GM10847 (cell line): ENCODE measurements around the gene BMP3.

Experiments
- POLR2A ChIP-seq: IDR thresholded peaks from 2 replicates; pipeline ENCODE4 v1.6.1; 2011; ENCODE audit not compliant: insufficient read length; ENCODE audit errors: extremely low read depth

The BMP3 gene

DNA sequence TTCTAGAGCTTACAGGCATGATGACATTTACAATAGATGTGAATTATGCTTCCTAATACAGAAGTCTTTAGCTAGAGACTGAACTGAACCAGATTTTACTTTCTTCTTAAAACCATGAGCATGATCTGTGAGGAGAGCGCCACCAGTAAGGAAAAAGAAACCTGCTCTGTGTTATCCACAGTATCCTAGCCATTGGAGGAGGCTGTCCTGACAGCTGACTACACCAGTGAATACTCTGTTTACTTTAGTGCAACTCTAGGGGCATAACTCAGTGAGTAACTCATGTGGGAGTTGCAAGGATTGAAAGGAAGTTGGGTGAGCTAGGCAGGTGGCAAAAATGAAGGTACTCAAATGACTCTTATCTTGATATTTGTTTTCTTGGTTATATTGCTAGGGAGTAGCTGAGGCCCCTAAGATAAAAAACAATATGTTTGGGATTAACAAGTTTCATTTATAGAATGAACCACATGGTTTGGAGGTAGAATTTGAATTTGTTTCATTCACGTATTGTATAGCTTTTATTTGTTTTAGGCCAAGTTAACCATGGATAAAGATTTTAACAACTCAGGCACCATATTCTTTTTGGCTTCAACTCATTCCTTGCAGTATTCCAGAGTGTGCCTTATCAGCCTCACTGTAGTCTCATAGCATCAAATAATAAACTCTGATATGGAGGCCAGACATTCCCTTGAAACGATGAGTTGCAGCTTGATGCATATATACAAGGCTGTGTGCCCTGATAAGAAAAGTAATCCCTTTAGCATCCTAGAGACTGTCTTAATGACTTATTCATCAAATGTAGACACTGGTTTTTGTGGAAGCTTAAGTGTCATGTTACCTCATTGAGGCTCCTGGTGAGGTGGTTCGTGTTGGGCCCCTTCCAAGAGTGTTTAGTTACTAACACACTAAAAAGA, 2.5 kb downstream of the BMP3 start:
- TF ChIP-seq POLR2A, result no peak

- TF ChIP-seq POLR2A, result no peak
These were observed 8.3 kb downstream of the BMP3 start for GRCh38 chr4:81038636-81039350.

DNA sequence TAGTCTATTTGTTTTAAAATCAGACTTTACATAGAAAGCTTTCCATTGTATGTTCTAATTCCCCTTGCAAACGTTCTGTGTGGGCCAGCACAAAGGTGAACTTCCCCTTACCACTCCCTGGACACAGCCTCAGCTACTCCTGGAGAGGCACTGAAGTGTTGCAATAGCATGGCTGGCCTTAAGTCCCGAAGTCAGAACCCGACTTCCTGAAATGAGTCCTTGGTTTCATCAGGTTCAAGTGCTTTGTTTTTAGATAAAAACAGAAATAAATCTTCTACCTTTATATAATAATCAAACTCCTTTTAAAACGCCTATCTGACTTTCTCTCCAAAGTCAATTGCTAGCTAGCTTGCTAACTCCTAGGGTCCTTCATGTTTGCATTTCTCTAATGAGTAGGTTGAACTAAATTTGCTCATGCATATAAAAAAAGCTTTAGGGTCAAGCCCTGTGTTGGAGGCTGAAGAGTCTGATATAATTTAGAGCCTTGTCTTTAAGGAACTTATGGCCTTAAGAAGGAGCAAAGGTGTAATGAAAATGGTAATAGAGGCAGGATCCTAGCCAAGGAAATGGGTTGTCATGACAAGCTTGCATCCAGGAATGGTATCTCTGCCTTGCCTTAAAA, 9.0 kb downstream of the BMP3 start:
- no peak for TF ChIP-seq POLR2A

GRCh38 chr4:81040012-81040659, 9.6 kb downstream of the BMP3 start:
- TF ChIP-seq POLR2A, result no peak

GRCh38 chr4:81042578-81043365, 12.3 kb downstream of the BMP3 start:
- TF ChIP-seq POLR2A, result no peak

GRCh38 chr4:81049330-81049729, 18.8 kb downstream of the BMP3 start:
- no peak for TF ChIP-seq POLR2A

GRCh38 chr4:81049907-81050306, 19.4 kb downstream of the BMP3 start:
- no peak for TF ChIP-seq POLR2A

- no peak for TF ChIP-seq POLR2A
These were observed 21.9 kb downstream of the BMP3 start for GRCh38 chr4:81052119-81053068.

- TF ChIP-seq POLR2A, result no peak
These were observed 28.1 kb downstream of the BMP3 start for GRCh38 chr4:81058621-81059020.

- no peak for TF ChIP-seq POLR2A
These were observed 30.3 kb downstream of the BMP3 start for GRCh38 chr4:81060587-81061343.

DNA sequence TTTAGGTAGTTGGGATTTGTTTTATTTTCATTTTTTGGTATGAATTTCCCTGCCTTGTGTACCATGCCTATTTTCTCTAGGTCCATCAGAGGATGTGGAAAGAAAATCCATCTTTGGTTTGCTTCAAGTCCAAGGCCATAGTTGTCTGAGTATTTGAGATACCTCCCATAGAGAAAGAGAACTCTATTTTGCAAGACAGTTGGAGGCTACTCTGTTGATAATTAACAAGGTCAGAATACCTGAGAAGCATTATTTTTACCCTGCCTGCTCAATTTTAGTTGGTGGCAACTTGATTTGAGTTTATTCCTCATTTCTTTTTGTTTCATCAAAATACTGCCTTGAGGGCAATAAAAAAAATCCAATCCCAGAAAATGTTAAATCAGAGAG, 30.8 kb downstream of the BMP3 start:
- TF ChIP-seq POLR2A, result no peak

DNA sequence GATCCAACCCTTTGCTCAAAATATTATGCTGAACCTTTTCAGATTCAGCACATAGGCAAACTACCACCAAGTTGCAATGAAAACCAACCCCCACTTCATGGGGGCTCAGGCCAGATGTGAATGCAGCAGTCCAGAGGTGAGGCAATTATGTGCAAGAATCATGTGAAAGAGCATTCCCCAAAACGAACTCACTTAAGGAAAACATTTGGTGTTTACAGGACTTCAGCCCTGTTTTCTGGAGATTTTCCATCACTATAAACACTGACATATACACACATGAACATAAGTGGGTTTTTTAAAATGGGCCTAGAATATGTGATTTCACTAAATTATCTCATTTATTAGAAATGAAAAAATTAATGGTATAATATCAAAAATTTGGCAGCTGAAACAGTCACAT, 31.5 kb downstream of the BMP3 start:
- no peak for TF ChIP-seq POLR2A

- TF ChIP-seq POLR2A, result no peak
These were observed 34.9 kb downstream of the BMP3 start for GRCh38 chr4:81065446-81065845.
